H1 (cell line): ENCODE data around the gene AK2. TPM values are rescaled to one million over a fixed set of nuclear protein-coding genes. Genes with fewer than 3 reads are reported as not detected.

Experiments
- CTCF ChIA-PET: fragments of 300-600 bp; sonication (Branson Sonifier 250); formaldehyde crosslinking; loops from one replicate; lab custom pipeline; 2021; ENCODE audit not compliant: partially characterized antibody; lab: Charles Lee
- POLR2A ChIA-PET: fragments of 300-600 bp; sonication (Branson Sonifier 250); formaldehyde crosslinking; loops from one replicate; lab custom pipeline; 2021; ENCODE audit warnings: inconsistent platforms; ENCODE audit not compliant: partially characterized antibody; lab: Charles Lee
- DNase-seq, 2 experiments: peaks; one replicate each; pipeline versions ENCODE4 v3.0.0 to v3.0.0-alpha.2; 2010 to 2022; ENCODE audit warnings: low spot score in 2 of 2, low read depth in 1 of 2, mixed read lengths in 1 of 2
- FAIRE-seq: peaks from 2 replicates; lab custom pipeline; 2011; peaks lifted over from hg19 to GRCh38; lab: Jason Lieb, UNC
- H2AFZ ChIP-seq: 2 replicates; pipeline ENCODE4 v1.8.1; 2012; ENCODE audit warnings: low read length, inconsistent platforms
- H2AK5ac ChIP-seq: 2 replicates; pipeline ENCODE4 v1.6.1; 2013; ENCODE audit warnings: low read depth, low read length
- H2BK120ac ChIP-seq: replicated peaks from 2 replicates; pipeline ENCODE3; 2013; ENCODE audit warnings: low read depth, low read length, inconsistent platforms
- H2BK12ac ChIP-seq: 2 replicates; pipeline ENCODE4 v1.6.1; 2013; ENCODE audit warnings: low read depth, low read length
- H2BK15ac ChIP-seq: 2 replicates; pipeline ENCODE4 v1.6.1; 2013; ENCODE audit warnings: low read length
- H2BK20ac ChIP-seq: 2 replicates; pipeline ENCODE4 v1.6.1; 2013; ENCODE audit warnings: low read length
- H2BK5ac ChIP-seq: 2 replicates; pipeline ENCODE4 v1.6.1; 2013; ENCODE audit warnings: low read depth, low read length
- H3K14ac ChIP-seq: 2 replicates; pipeline ENCODE4 v1.6.1; 2013; ENCODE audit warnings: inconsistent platforms; ENCODE audit not compliant: insufficient read length
- H3K18ac ChIP-seq: 2 replicates; pipeline ENCODE4 v1.6.1; 2013; ENCODE audit warnings: low read length; ENCODE audit errors: extremely low read depth
- H3K23ac ChIP-seq: 2 replicates; pipeline ENCODE4 v1.6.1; 2013; ENCODE audit warnings: inconsistent platforms; ENCODE audit not compliant: insufficient read length
- H3K23me2 ChIP-seq: 2 replicates; pipeline ENCODE4 v1.6.1; 2013; ENCODE audit warnings: low read depth, low read length
- H3K27ac ChIP-seq: 2 replicates; pipeline ENCODE4 v1.6.1; 2011; ENCODE audit warnings: low read depth, low read length, inconsistent platforms
- H3K27me3 ChIP-seq, 4 experiments: replicated peaks in 1 of 4; 1 replicate in 1 of 4; 2 replicates in 3 of 4; pipeline versions ENCODE4 v1.6.1 to v1.8.1; 2011 to 2013; ENCODE audit warnings: low read length in 3 of 4, mild to moderate bottlenecking in 3 of 4, inconsistent platforms in 2 of 4, mixed read lengths in 2 of 4, moderate library complexity in 1 of 4; ENCODE audit not compliant: control insufficient read depth in 3 of 4, insufficient read depth in 3 of 4; ENCODE audit errors: extremely low read depth in 1 of 4
- H3K36me3 ChIP-seq, 4 experiments: 2 replicates each; pipeline versions ENCODE4 v1.6.1 to v1.8.1; 2011 to 2013; ENCODE audit warnings: mild to moderate bottlenecking in 4 of 4, low read length in 3 of 4, moderate library complexity in 2 of 4, control low read depth in 1 of 4, inconsistent platforms in 1 of 4; ENCODE audit not compliant: insufficient read depth in 4 of 4, control insufficient read depth in 2 of 4
- H3K4ac ChIP-seq: replicated peaks from 2 replicates; pipeline ENCODE3; 2013; ENCODE audit warnings: low read length, low read depth, mixed read lengths, inconsistent platforms; ENCODE audit not compliant: insufficient read length
- H3K4me1 ChIP-seq, 4 experiments: replicated peaks in 1 of 4; 1 replicate in 1 of 4; 2 replicates in 3 of 4; pipeline versions ENCODE4 v1.6.1 to v1.8.1; 2011 to 2013; ENCODE audit warnings: low read length in 3 of 4, inconsistent platforms in 2 of 4, mixed read lengths in 1 of 4; ENCODE audit not compliant: insufficient read depth in 4 of 4, control insufficient read depth in 3 of 4
- H3K4me2 ChIP-seq, 2 experiments: 2 replicates each; pipeline versions ENCODE4 v1.6.1 to v1.8.1; 2011 to 2013; ENCODE audit warnings: low read depth in 2 of 2, low read length in 2 of 2, control low read depth in 1 of 2, inconsistent platforms in 1 of 2, mild to moderate bottlenecking in 1 of 2; ENCODE audit not compliant: insufficient read depth in 1 of 2
- H3K4me3 ChIP-seq, 4 experiments: fragments of 200-600, 300-600 bp in 1 of 4; sonication (generic), shearing (Covaris generic), sonication (Bioruptor Twin) in 1 of 4; 2 replicates each; pipeline versions ENCODE4 v1.5.1 to v1.8.1; 2011 to 2016; ENCODE audit warnings: low read length in 4 of 4, low read depth in 3 of 4, control low read depth in 2 of 4, inconsistent platforms in 2 of 4, mild to moderate bottlenecking in 2 of 4, mixed read lengths in 1 of 4, moderate library complexity in 1 of 4; ENCODE audit not compliant: insufficient read depth in 2 of 4; ENCODE audit errors: extremely low read depth in 1 of 4
- H3K56ac ChIP-seq: replicated peaks from 2 replicates; pipeline ENCODE3; 2013; ENCODE audit warnings: low read depth, mild to moderate bottlenecking, mixed read lengths, low read length, inconsistent platforms; ENCODE audit not compliant: insufficient read length
- H3K79me1 ChIP-seq: 2 replicates; pipeline ENCODE4 v1.6.1; 2013; ENCODE audit warnings: low read depth, low read length, control low read depth
- H3K79me2 ChIP-seq, 2 experiments: 2 replicates each; pipeline versions ENCODE4 v1.6.1 to v1.8.1; 2012 to 2013; ENCODE audit warnings: low read length in 2 of 2, mild to moderate bottlenecking in 2 of 2, inconsistent platforms in 1 of 2; ENCODE audit not compliant: insufficient read depth in 2 of 2, control insufficient read depth in 1 of 2
- H3K9ac ChIP-seq, 4 experiments: replicated peaks in 1 of 4; 1 replicate in 1 of 4; 2 replicates in 3 of 4; pipeline versions ENCODE4 v1.6.1 to v1.8.1; 2011 to 2013; ENCODE audit warnings: low read depth in 3 of 4, low read length in 3 of 4, control low read depth in 2 of 4, mild to moderate bottlenecking in 2 of 4, moderate library complexity in 2 of 4, inconsistent platforms in 1 of 4; ENCODE audit errors: extremely low read depth in 1 of 4
- H3K9me3 ChIP-seq, 2 experiments: 2 replicates each; pipeline versions ENCODE4 v1.6.1 to v1.8.1; 2012 to 2013; ENCODE audit warnings: mild to moderate bottlenecking in 2 of 2, moderate library complexity in 2 of 2, control low read depth in 1 of 2, inconsistent platforms in 1 of 2, low read depth in 1 of 2, low read length in 1 of 2, mixed read lengths in 1 of 2; ENCODE audit not compliant: insufficient read depth in 2 of 2
- H4K20me1 ChIP-seq, 2 experiments: replicated peaks in 1 of 2; 2 replicates each; pipeline versions ENCODE3 to v1.8.1; 2011 to 2013; ENCODE audit warnings: inconsistent platforms in 2 of 2, low read length in 2 of 2, mild to moderate bottlenecking in 1 of 2; ENCODE audit not compliant: insufficient read depth in 2 of 2, control insufficient read depth in 1 of 2
- H4K5ac ChIP-seq: 2 replicates; pipeline ENCODE4 v1.6.1; 2013; ENCODE audit warnings: low read length, low read depth, mixed read lengths, inconsistent platforms; ENCODE audit not compliant: insufficient read length
- H4K8ac ChIP-seq: 2 replicates; pipeline ENCODE4 v1.8.0; 2013; ENCODE audit warnings: mild to moderate bottlenecking, moderate library complexity, low read length, inconsistent platforms; ENCODE audit not compliant: insufficient read depth; ENCODE audit errors: extremely low read depth
- H4K91ac ChIP-seq: replicated peaks from 2 replicates; pipeline ENCODE3; 2013; ENCODE audit warnings: low read length, mixed read lengths, inconsistent platforms; ENCODE audit not compliant: insufficient read length
- CHD2 ChIP-seq: IDR thresholded peaks from 2 replicates; pipeline ENCODE4 v1.6.1; 2012; ENCODE audit warnings: low read length, improper control_type of control experiment
- PHF8 ChIP-seq: fragments of 200-600 bp; sonication (generic); conservative IDR thresholded peaks from 2 replicates; pipeline ENCODE4 v1.7.1; 2012; ENCODE audit warnings: low read depth, mild to moderate bottlenecking, inconsistent platforms, low read length, moderate library complexity
- RAD21 ChIP-seq, 2 experiments: IDR thresholded peaks in 1 of 2; conservative IDR thresholded peaks in 1 of 2; 2 replicates each; pipeline ENCODE4 v1.6.1; 2011; ENCODE audit warnings: low read depth in 2 of 2, low read length in 2 of 2, improper control_type of control experiment in 1 of 2, inconsistent platforms in 1 of 2, mild to moderate bottlenecking in 1 of 2, moderate library complexity in 1 of 2
- WGBS, 2 experiments: shearing (Covaris generic) in 1 of 2; methylation state at CpG; one replicate each; pipeline versions ENCODE4 v1.1.6 to v1.1.7; 2013 to 2015; ENCODE audit warnings: low lambda C conversion rate in 2 of 2, mixed read lengths in 2 of 2, inconsistent platforms in 1 of 2, low coverage in 1 of 2, missing lambda C conversion rate in 1 of 2; ENCODE audit not compliant: insufficient replicate concordance in 2 of 2, insufficient coverage in 1 of 2, insufficient read length in 1 of 2; ENCODE audit errors: extremely low coverage in 1 of 2, missing lambda C conversion rate in 1 of 2; 5-methylcytosine and 5-hydroxymethylcytosine counted together
- polyA plus RNA-seq, 7 experiments: library from polyadenylated mRNA; depleted of rRNA in 3 of 7; stranded (reverse) in 5 of 7; unstranded in 2 of 7; fragments of >200 nt in 5 of 7; fragments of 200-250 nt in 2 of 7; gene quantifications; 1 replicate in 5 of 7; 2 replicates in 1 of 7; 4 replicates in 1 of 7; pipeline versions ENCODE4 v1.2.1 to v1.2.3, GENCODE V29; 2011 to 2013; ENCODE audit warnings: missing spikeins in 2 of 7, mixed read lengths in 2 of 7
- total RNA-seq: library from RNA; stranded (reverse); fragmentation: NEBNext Ultra II Directional; extraction: Animal tissue kit (Norgen Biotek cat#: 25700); gene quantifications from 2 replicates; pipeline ENCODE4 v1.2.1, GENCODE V29; 2021

The AK2 gene
- total and polyA plus RNA-seq, 2 of the 8 experiments (the other 6 are each of a cell fraction or from before 2014, with no cell fraction given) = 92.3 to 137 TPM

- no peak overlapping the region for H4K5ac ChIP-seq
- no peak overlapping the region for H3K4me2 ChIP-seq
- DNase-seq (no peak), FAIRE-seq (no peak)
- H2BK12ac ChIP-seq = no peak overlapping the region
- H3K4me3 ChIP-seq = no peak overlapping the region
- H4K20me1 ChIP-seq = no peaks in the 10 kb centered on the region
- no peak overlapping the region for H3K9ac ChIP-seq
- no peak for TF ChIP-seq PHF8
- TF ChIP-seq RAD21 (IDR thresholded peaks at IDR 0.05 in 1 of 2, conservative IDR thresholded peaks at IDR 0.05 in 1 of 2; ENCODE audit: low read depth in 2 of 2, low read length in 2 of 2) = peak in 1 of 2 experiments; percentile 24; a peak in 1 of 4 replicates
- no peak for TF ChIP-seq CHD2
- H3K4me1 ChIP-seq = no peaks in the 10 kb centered on the region
- H3K14ac ChIP-seq = no peak overlapping the region
- no peaks in the 10 kb centered on the region for H3K23me2 ChIP-seq
- no peak overlapping the region for H2AK5ac ChIP-seq
- CTCF ChIA-PET = interaction anchor here (0.9 to 3.1 kb wide), 15 partner anchors 9 to 83 kb away, joined by 3 to 17 read pairs (median 5); partner anchors contain the start of gene AZIN2
- H3K9me3 ChIP-seq = no peaks in the 10 kb centered on the region
- no peak overlapping the region for H3K18ac ChIP-seq
- H3K4ac ChIP-seq = no peak overlapping the region
- no peak overlapping the region for H3K56ac ChIP-seq
- H2BK120ac ChIP-seq = no peak overlapping the region
- peaks cover 36 to 63% (median 57%) of the 10 kb centered on the region in 4 experiments for H3K36me3 ChIP-seq
- H3K79me2 ChIP-seq = no peaks in the 10 kb centered on the region
- H2BK5ac ChIP-seq = no peak overlapping the region
- no peak overlapping the region for H4K8ac ChIP-seq
- 89% methylated on average over 8 of the region's 8 CpGs; no CpG with 5 or more reads in 1 of the 2 experiments for WGBS, 2 experiments
- POLR2A ChIA-PET = interaction anchor here (0.8 to 2.9 kb wide), 15 partner anchors 7 to 116 kb away, joined by 3 to 11 read pairs (median 4); partner anchors contain the start of genes AZIN2 and RNF19B
- no peak overlapping the region for H4K91ac ChIP-seq
- H3K23ac ChIP-seq = no peak overlapping the region
- H3K79me1 ChIP-seq = no peaks in the 10 kb centered on the region
- no peaks in the 10 kb centered on the region for H3K27me3 ChIP-seq
- H2BK20ac ChIP-seq = no peak overlapping the region
- H2BK15ac ChIP-seq = no peak overlapping the region
- no peak overlapping the region for H3K27ac ChIP-seq
- no peak overlapping the region for H2AFZ ChIP-seq
These were observed 22.1 kb downstream of the AK2 start for GRCh38 chr1:33014464-33015163.
